ENCODE data around the gene BRIP1.
"Not testable (repeated sequence)": the region's sequence is repeated elsewhere in the genome, so short reads cannot be mapped to it uniquely, and the experiment has no call there.

The BRIP1 gene

GRCh38 chr17:61754124-61754523 is 109.2 kb downstream of the BRIP1 start:
- DNase-seq = no peak

DNA sequence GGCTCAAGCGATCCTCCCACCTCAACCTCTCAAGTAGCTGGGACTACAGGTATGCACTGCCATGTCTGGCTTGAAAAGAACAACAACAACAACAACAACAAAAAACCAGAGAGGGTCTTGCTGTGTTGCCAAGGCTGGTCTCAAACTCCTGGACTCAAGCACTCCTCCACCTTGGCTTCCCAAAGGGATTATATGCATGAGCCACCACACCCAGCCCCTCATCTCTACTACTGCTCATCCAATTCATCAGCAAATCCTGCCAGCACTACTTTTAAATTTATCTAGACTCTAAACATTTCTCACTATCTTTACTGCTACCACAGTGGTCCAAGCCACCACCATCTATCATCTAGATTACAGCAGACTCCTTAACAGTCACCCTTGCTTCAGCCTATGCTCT is 109.6 kb downstream of the BRIP1 start:
- DNase-seq = no peak

DNA sequence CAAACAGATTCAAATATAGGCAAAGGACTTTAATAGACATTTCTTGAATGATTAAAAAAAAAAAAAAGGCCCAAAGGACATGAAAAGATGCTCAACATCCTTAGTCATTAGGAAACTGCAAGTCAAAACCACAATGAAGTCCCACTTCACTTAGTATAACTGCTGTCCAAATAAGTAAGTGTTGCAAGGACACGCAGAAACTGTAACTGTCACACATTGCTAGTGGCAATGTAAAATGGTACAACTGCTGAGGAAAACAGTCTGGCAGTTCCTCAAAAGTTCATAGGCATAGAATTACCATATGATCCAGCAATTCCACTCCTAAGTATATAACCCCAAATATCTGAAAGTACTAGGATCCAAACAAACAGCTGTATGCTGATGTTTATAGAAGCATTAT is 112.7 kb downstream of the BRIP1 start:
- DNase-seq = no peak

DNA sequence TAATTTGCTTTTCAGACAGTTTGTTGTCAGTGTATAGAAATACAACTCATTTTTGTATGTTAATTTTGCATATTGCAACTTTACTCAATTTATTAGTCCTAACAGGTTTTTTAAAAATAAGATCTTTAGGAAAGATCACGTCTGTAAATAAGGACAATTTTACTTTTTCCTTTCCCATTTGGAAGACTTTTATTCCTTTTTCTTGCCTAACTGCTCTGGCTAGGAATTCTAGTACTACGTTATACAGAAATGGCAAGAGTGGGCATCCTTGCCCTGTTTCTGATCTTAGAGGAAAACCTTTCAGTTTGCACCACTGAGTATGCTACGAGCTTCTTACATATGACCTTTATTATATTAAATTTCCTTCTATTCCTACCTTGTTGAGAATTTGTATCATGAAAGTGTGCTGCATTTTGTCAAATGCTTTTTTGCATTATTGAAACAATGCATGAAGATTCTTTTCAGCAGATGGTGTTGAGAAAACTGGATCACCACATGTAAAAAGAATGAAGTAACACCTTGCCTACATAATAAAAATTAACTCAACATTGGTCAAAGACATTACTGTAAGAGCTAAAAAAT is 113.4 kb downstream of the BRIP1 start:
- no peak for DNase-seq

DNA sequence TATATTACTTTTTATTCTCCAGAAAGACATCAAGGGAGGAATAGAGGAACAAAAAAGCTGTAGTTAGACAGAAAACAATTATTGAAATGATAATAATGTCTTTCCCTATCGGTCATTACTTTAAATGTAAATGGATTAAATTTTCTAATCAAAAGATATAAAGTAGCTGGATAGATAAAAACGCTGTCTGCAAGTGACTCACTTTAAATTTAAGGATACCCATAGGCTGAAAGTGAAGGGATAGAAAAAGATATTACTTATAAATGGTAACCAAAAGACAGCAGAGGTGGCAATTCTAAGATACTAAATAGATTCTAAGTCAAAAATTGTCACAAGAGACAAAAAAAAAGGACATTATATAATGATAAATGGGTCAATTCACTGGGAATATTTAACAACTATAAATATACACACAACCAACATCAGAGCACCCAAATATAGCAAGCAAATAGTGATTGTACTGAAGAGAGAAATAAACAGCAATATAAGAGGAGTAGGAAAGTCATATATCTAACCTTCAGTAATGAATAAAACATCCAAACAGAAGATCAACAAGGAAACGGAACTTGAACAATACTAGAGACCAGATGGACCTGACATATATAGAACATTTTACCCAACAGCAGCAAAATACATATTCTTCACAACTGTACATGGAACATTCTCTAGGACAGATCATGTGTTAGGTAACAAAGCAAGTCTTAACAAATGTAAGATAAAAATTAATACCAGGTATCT is 116.9 kb downstream of the BRIP1 start:
- no peak for DNase-seq

DNA sequence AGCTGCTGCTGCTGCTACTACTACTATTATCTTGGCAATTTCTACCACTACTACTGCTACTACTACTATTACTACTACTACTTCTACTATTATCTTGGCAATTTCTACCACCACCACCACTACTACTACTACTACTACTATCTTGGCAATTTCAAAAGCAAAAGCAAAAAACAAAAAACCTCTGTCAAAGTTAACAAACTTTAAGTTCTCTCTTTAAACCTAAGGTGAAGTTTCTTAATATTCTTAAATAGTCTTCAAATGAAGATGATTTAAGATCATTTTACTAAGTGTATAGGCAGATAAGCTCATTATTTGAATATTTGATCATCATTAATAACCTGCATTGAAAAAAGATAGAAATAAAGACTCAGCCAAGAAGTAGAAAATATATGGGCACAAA is 118.5 kb downstream of the BRIP1 start:
- DNase-seq = no peak

GRCh38 chr17:61744252-61744651 is 119.1 kb downstream of the BRIP1 start:
- DNase-seq = no peak

- no peak for DNase-seq
These were observed 119.6 kb downstream of the BRIP1 start for GRCh38 chr17:61743766-61744165.

DNA sequence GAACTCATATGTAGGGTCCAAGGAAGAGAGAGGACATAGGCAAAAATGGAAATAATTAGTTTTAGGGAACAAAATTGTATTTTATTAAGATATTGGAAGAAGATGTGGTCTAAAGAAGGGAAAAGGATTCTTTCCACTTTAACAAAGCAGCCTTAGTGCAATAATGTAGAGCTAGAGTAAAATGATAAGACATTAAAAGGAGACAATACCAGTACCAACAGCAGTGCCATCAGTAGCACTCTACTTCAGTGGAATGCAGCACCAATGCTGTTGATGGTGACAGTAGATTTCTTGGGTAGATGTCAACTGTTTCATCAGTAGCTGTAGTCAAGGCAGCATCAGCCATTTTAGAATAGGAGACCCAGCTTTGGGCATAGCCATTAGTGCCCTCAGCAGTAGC is 124.3 kb downstream of the BRIP1 start:
- no peak for DNase-seq

DNA sequence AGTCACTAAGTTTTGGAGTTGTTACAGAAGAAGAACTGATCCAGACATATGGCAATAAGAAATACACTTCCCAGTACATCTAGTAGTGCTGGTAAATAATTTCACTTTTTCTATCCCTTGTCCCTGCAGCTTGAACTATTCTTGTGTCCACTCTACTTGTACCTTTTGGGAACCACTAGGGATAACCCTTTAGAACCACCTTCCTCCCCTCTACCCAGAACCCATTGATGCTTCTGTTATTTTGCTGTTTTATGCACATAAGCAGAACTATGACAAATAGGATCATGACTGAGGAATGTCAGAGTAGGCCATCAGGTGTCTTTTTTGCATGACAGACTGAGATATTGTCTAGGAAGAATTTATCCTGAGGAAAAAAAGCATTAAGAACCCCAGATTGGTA is 125.1 kb downstream of the BRIP1 start:
- DNase-seq = no peak

DNA sequence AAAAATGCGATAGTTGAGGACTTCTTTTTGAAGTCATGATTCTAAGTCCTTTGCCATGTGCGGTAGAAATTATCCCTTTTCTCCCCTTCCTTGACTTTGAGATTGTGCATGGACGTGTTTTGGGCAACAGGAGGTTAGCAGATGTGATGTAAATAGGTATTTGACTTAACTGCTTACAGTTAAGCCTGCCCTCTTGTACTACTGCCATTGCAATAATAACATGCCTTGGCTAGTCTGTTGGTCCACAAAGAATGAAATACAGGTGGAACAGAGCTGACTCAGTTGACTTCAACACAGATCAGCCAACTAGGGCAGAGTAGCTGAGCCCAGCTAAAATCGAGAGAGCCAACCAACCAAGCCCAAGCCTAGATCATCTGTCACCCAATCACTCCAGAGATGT is 125.5 kb downstream of the BRIP1 start:
- DNase-seq = no peak

GRCh38 chr17:61736438-61736837 is 126.9 kb downstream of the BRIP1 start:
- DNase-seq = no peak

DNA sequence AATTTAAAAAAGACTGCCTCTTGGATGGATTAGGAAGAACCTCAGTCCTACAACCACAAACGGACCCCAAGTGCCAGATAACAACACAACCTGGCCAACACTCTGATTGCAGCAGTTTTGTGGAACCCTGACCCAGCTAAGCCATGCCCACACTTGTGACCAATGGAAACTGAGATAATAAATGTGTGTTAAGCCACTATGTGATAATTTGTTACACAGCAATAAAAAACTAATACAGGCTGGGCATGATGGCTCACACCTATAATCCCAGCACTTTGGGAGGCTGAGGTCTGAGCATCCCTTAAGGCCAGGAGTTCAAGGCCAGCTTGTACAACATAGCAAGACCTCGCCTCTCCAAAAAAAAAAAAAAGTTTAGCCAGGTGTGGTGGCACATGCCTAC is 127.5 kb downstream of the BRIP1 start:
- no peak for DNase-seq

DNA sequence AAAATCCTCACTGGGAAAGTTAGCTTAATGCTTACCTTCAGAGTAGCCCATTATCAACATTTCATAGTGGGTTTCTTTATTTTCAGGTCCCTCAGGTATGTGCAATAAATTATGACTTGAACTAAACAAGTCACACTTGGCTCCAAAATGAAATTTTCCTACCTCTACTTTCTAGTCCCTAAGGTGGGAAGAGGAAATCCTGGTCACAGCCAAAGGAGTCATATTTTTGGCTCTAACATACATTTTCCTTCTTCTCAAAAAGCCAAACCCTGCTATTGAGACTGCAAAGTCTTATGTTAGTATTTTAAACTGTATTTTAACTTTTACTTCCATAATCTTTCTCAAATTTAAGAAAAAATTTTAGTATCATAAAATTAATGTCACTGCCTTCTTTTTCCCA is 128.9 kb downstream of the BRIP1 start:
- DNase-seq = no peak

GRCh38 chr17:61734012-61734411 is 129.3 kb downstream of the BRIP1 start:
- DNase-seq = no peak

- DNase-seq = no peak
These were observed 130.3 kb downstream of the BRIP1 start for GRCh38 chr17:61733021-61733420.

- DNase-seq = no peak
These were observed 131.2 kb downstream of the BRIP1 start for GRCh38 chr17:61732169-61732568.

DNA sequence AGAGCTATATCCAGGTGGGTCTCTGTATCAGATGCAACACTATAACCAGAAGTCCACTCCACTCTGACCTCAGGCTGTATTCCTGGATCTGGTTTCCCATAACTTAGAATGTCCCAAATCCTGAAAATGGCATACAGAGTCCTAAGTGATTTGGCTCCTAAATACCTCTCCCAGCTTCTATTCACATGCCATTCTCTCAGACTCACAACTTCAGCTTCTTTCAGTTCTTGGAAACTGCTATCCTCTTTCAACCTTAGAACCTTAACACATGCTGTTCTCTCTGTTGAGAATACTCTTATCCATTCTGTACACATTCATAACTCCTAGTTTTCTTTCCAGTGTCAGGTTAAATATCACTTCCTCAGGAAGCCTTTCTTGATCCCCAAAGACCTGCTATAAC is 132.0 kb downstream of the BRIP1 start:
- DNase-seq = no peak

DNA sequence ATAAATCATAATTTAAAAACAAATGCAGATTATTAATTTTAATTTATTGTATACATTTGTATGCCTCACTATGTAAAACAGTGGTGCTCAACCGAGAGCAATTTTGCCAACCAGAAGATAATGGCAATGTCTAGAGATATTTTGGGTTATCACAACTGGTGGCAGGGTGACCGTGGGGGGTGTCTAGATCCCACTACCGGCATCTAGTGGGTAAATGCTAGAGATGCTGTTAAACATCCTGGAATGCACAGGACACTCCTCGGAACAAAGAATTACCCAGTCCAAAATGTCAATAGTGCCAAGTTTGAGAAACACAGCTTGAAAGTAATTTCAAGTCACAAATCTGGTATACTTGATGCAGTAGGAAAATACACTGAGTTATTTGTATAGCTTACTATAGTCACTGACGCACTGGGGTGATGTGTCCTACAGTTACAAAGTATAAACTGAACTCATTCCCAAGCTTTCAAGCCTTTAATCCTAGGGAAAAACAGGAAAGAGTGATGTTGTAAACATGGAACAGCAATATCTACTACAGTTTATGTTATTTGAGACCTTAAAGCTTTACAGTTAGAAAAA is 133.5 kb downstream of the BRIP1 start:
- DNase-seq = no peak

DNA sequence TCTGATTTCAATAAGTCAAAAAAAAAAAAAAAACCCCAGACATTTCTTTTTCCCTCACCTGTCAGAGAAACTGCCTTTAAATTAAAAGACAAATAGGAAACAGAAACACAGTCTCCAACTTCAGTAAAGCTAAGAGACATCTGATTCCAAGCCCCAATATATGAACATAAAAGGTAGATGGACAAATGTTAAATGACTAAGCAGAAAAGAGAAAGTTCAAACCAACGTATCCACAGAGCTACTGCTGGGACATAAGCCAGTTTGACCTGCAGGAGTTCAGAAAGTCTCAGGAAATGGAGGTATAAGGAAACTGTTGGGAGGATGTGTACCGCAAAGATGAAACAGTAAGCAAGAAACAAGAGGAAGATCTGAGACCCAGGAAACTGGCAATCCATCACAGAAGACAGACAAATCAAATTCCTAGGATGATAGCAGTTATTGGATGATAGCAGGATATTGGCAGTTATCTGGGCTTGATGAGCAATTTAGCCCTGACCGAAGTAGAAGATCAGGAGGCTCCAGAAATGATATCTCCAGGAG is 135.0 kb downstream of the BRIP1 start:
- DNase-seq = no peak

- DNase-seq = not testable (repeated sequence)
These were observed 135.5 kb downstream of the BRIP1 start for GRCh38 chr17:61727798-61728197.

DNA sequence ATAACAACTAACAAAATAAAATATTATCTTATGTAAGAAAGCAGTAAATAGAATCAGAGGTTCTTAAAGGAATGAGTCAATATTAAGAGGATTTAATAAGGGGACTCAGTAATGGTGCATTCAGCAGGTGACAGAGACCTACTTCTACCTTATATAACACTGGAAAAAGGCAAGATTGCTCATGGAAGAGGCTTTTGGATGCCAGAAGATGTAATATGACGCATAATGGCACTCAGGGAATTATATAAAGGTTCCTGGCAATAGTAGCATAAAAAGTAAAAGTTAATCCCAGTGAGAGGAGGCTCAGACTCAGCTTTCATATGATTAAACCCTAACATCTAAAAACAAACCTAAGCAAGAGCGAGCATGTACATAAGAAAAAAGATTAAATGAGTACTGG is 136.4 kb downstream of the BRIP1 start:
- no peak for DNase-seq

- no peak for DNase-seq
These were observed 138.6 kb downstream of the BRIP1 start for GRCh38 chr17:61724777-61725176.

- DNase-seq = no peak
These were observed 139.4 kb downstream of the BRIP1 start for GRCh38 chr17:61723914-61724313.

All from T1000 (cell line).